OCI-LY3 (cell line): ENCODE results near the gene WWOX.

Experiments used
- H2AFZ ChIP-seq: fragments of 200-600, 300-600 bp; shearing (Covaris generic); 2 replicates; pipeline ENCODE4 v1.6.0; 2014; ENCODE audit warnings: antibody characterized with exemption, low read depth, low read length
- H3K27ac ChIP-seq: fragments of 200-600, 300-600 bp; sonication (generic); 2 replicates; pipeline ENCODE4 v1.5.1; 2014; ENCODE audit warnings: mild to moderate bottlenecking, low read length, moderate library complexity, mixed read lengths
- H3K27me3 ChIP-seq: fragments of 200-600, 300-600 bp; sonication (generic); 2 replicates; pipeline ENCODE4 v1.6.1; 2014; ENCODE audit warnings: low read depth, low read length, mixed read lengths
- H3K36me3 ChIP-seq: fragments of 200-600, 300-600 bp; sonication (generic); replicated peaks from 2 replicates; pipeline ENCODE3; 2014; ENCODE audit warnings: low read depth, low read length, mixed read lengths
- H3K4me1 ChIP-seq: fragments of 300-600, 200-600 bp; sonication (generic); 2 replicates; pipeline ENCODE4 v1.6.1; 2014; ENCODE audit warnings: low read length, mixed read lengths
- H3K4me2 ChIP-seq: fragments of 200-600, 300-600 bp; sonication (generic); 2 replicates; pipeline ENCODE4 v1.6.1; 2014; ENCODE audit warnings: low read length, mixed read lengths
- H3K4me3 ChIP-seq: fragments of 300-600, 200-600 bp; sonication (generic); 2 replicates; pipeline ENCODE4 v1.5.1; 2014; ENCODE audit warnings: antibody characterized with exemption, mild to moderate bottlenecking, low read length, moderate library complexity
- H3K79me2 ChIP-seq: fragments of 300-600, 200-600 bp; shearing (Covaris generic); 2 replicates; pipeline ENCODE4 v1.6.1; 2014; ENCODE audit warnings: mild to moderate bottlenecking, low read length, mixed read lengths
- H3K9ac ChIP-seq: fragments of 300-600, 200-600 bp; shearing (Covaris generic); 2 replicates; pipeline ENCODE4 v1.6.0; 2014; ENCODE audit warnings: mild to moderate bottlenecking, low read length, moderate library complexity
- H3K9me3 ChIP-seq: fragments of 200-600, 300-600 bp; shearing (Covaris generic); 2 replicates; pipeline ENCODE4 v1.6.1; 2014; ENCODE audit warnings: low read length, mixed read lengths; ENCODE audit not compliant: insufficient read depth
- H4K20me1 ChIP-seq: fragments of 200-600, 300-600 bp; sonication (generic); 2 replicates; pipeline ENCODE4 v1.6.1; 2016; ENCODE audit warnings: low read length, mixed read lengths; ENCODE audit not compliant: insufficient read depth
- CTCF ChIP-seq: fragments of 200-600, 300-600 bp; sonication (generic); IDR thresholded peaks from 2 replicates; pipeline ENCODE4 v1.5.1; 2014; ENCODE audit warnings: antibody characterized with exemption, low read length, low read depth
- EZH2phosphoT487 ChIP-seq: fragments of 200-600 bp; shearing (Covaris generic); IDR thresholded peaks from 2 replicates; pipeline ENCODE4 v1.6.1; 2018; ENCODE audit warnings: antibody characterized with exemption, mixed run types, low read depth

WWOX gene

GRCh38 chr16:79127766-79128165, 1028.3 kb downstream of the WWOX start:
- Histone ChIP-seq H3K4me3 (no peak overlapping the region), H3K79me2 (no peaks in the 10 kb centered on the region), H3K27ac (no peak overlapping the region), H3K9me3 (no peaks in the 10 kb centered on the region), H2AFZ (no peak overlapping the region), H3K27me3 (no peaks in the 10 kb centered on the region), H4K20me1 (no peaks in the 10 kb centered on the region), H3K36me3 (no peaks in the 10 kb centered on the region), H3K9ac (no peak overlapping the region), H3K4me2 (no peak overlapping the region), H3K4me1 (no peaks in the 10 kb centered on the region)
- TF ChIP-seq EZH2phosphoT487 (no peak), CTCF (no peak)

GRCh38 chr16:79128706-79129105, 1029.3 kb downstream of the WWOX start:
- no peaks in the 10 kb centered on the region for H4K20me1 ChIP-seq

GRCh38 chr16:79130616-79131015, 1031.2 kb downstream of the WWOX start:
- H2AFZ ChIP-seq, result no peak overlapping the region
- TF ChIP-seq EZH2phosphoT487 (no peak), CTCF (no peak)
- no peaks in the 10 kb centered on the region for H4K20me1 ChIP-seq
- H3K9me3 ChIP-seq, result no peaks in the 10 kb centered on the region
- H3K79me2 ChIP-seq, result no peaks in the 10 kb centered on the region
- no peak overlapping the region for H3K4me2 ChIP-seq
- H3K4me3 ChIP-seq, result no peak overlapping the region
- no peaks in the 10 kb centered on the region for H3K4me1 ChIP-seq
- no peak overlapping the region for H3K9ac ChIP-seq
- no peak overlapping the region for H3K27ac ChIP-seq
- H3K36me3 ChIP-seq, result no peaks in the 10 kb centered on the region
- H3K27me3 ChIP-seq, result no peaks in the 10 kb centered on the region

More at GRCh38 chr16:79128706-79129105, 1029.3 kb downstream of the WWOX start:
- no peak overlapping the region for H3K27ac ChIP-seq
- H3K4me1 ChIP-seq, result no peaks in the 10 kb centered on the region
- H2AFZ ChIP-seq, result no peak overlapping the region
- H3K27me3 ChIP-seq, result no peaks in the 10 kb centered on the region
- no peak overlapping the region for H3K9ac ChIP-seq
- no peaks in the 10 kb centered on the region for H3K36me3 ChIP-seq
- no peak for TF ChIP-seq CTCF
- no peak for TF ChIP-seq EZH2phosphoT487
- H3K4me2 ChIP-seq, result no peak overlapping the region
- H3K9me3 ChIP-seq, result no peaks in the 10 kb centered on the region
- no peak overlapping the region for H3K4me3 ChIP-seq
- H3K79me2 ChIP-seq, result no peaks in the 10 kb centered on the region

- Histone ChIP-seq H4K20me1 (no peaks in the 10 kb centered on the region), H3K9me3 (no peaks in the 10 kb centered on the region), H3K36me3 (no peaks in the 10 kb centered on the region), H3K27me3 (no peaks in the 10 kb centered on the region), H3K27ac (no peak overlapping the region), H3K4me3 (no peak overlapping the region), H3K79me2 (no peaks in the 10 kb centered on the region), H3K4me2 (no peak overlapping the region), H3K9ac (no peak overlapping the region), H3K4me1 (no peaks in the 10 kb centered on the region), H2AFZ (no peak overlapping the region)
- TF ChIP-seq EZH2phosphoT487, result no peak
- TF ChIP-seq CTCF, result no peak
Observed at GRCh38 chr16:79131321-79132075, 1032.0 kb downstream of the WWOX start.
